CD4-positive, alpha-beta T cell treated with Interleukin-2 at 100 ng/mL for 4 hours (primary cell): ENCODE results near the gene PSORS1C1.
A peak's percentile ranks its signal among the peaks of the same experiment; 100 is the strongest.
"Not testable (repeated sequence)": the region's sequence is repeated elsewhere in the genome, so short reads cannot be mapped to it uniquely, and the experiment has no call there.

Source experiments
- DNase-seq: peaks from one replicate; pipeline ENCODE4 v3.0.0-alpha.2; 2020; ENCODE audit warnings: low spot score

PSORS1C1 gene

DNA sequence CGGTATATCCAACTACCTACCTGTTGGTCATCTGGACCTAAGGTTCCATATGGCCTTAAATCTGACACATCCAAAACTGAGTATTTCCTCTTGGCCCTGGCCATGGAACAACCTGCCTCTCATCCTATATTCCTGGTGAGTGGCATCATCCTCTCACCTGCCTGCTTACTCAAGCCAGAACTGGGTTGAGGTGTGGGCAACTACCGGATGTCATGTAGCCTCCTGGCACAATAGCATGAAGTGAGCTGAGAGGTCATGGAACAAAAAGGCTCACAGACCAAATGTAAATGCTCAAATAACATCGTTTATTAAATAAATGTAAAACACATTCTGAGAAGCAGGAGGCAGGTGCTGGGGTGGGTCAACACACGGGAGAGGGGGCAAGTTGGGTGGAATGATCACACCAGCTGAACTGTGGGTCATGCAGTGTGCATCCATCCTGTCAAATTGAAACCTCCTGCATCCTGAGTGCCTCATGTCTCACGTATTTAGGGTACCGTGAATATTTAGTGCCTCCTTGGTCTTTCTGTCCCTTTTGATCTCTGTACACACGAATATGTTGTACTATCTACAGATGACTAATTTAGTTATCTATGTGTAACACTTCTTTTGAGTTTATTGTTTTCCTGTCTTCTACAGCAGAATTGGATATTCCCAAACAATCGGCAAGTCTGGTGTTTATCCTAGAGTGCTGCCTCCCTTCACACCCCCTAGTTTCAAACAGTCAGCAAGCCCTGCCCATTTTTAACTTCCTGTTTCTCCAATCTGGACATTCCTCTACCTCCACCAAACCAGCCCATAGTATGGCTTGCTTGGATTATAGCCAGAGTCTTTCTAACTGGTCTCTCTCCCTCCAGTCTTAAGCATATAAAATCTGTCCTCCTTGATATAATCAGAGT is 63.8 kb downstream of the PSORS1C1 start:
- DNase-seq = no peak

DNA sequence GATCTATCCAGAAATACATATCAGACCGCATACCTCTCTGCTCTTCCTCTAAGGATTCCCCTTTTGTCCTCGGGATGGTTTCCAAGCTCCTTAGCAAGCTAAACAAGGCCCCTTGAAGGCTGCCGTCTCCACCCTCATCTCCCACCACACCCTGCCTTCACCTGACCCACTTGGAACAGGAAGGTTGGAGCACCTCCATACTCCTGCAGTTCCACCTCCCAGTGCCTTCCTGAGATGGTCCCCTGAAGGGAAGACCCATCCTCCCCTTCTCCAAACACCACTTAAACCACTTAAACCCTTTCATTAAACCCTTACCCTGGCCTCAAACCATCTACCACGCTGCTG is 64.4 kb downstream of the PSORS1C1 start:
- no peak for DNase-seq

DNA sequence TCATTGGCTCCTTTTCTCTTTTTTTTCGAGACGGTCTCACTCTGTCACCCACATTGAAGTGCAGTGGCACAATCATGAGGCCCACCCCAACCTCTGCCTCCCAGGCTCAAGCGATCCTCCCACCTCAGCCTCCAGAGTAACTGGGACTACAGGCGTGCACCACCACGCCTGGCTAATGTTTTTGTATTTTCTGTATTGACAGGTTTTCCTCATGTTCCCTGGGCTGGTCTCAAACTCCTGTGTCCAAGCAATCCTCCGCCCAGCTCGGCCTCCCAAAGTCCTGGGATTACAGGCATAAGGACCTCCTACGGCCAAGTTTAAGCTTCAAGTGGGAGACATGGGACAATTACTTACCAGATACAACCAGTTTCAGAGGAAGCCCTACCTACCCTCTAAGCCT is 65.3 kb downstream of the PSORS1C1 start:
- no peak for DNase-seq

DNA sequence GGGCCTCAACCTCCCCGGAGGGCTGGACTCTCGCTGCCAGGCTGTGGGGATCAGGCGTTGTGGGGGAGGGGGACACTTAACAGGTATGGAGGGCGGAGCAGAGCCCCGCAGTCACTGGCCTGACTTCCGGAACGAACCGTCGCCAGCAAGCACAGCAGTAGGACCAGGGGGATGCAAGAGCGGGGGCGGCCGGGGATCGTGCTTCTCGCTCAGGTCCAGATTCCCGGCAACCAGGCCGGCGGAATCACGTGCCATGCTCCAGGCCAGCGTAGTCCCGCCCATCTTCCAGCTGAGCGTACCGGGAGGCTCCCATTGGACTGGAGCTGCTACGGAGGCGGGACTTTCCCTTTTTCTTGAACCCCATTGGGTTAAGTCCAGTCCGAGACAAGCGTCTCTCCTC is 65.9 kb downstream of the PSORS1C1 start:
- peak; percentile 76 for DNase-seq

DNA sequence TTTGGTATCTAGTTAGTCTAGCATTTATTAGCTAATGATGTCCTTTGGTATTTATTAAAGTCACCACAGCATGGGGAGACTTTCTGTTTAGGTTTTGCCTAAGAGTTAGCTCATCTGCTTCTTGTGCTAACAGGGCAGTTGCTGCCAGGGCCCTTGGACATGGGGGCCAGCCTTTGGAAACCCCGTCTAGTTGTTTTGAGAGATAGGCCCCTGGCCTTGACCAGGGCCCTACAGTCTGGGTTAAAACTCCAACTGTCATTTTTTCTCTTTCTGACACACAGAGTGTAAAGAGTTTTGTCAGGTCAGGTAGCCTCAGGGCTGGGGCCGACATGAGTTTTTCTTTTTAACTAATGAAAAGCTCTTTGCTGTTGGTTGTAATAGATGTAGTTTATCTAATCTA is 68.7 kb downstream of the PSORS1C1 start:
- not testable (repeated sequence) for DNase-seq

DNA sequence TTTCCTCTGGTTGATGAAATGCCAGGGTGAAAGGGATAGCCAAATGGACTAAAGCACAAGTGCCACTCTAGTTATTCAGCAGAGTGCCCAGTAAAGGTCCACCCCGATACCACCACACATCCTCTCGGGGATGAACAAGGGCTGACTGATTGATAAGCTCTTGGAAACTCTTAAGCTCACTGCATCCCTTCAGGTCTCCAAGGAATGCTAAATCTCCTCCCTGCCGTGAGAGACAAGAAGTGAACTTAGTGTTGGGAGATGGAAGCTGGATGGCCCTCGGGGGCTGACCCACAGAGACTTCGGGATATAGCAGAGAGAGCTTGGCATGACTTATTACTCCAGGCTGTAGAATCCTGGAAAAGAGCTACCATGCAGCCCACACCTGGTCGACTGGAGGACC is 69.3 kb downstream of the PSORS1C1 start:
- DNase-seq = not testable (repeated sequence)

DNA sequence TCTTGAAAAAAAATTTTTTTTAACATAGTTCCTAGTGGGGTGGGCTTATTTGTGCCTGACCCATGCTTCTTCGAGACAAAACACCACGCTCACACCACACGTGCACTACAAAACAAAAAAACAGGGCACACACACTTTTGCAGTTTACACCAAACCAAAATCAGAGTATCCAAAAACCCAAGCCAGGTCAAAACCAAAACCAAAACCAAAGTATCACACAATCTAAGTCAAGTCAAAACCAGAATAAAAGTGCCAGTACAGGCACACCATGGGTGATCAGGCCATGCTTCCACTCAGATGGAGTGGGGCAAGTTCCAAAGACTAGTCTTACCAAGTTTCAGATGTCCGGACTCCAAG is 71.1 kb downstream of the PSORS1C1 start:
- not testable (repeated sequence) for DNase-seq

DNA sequence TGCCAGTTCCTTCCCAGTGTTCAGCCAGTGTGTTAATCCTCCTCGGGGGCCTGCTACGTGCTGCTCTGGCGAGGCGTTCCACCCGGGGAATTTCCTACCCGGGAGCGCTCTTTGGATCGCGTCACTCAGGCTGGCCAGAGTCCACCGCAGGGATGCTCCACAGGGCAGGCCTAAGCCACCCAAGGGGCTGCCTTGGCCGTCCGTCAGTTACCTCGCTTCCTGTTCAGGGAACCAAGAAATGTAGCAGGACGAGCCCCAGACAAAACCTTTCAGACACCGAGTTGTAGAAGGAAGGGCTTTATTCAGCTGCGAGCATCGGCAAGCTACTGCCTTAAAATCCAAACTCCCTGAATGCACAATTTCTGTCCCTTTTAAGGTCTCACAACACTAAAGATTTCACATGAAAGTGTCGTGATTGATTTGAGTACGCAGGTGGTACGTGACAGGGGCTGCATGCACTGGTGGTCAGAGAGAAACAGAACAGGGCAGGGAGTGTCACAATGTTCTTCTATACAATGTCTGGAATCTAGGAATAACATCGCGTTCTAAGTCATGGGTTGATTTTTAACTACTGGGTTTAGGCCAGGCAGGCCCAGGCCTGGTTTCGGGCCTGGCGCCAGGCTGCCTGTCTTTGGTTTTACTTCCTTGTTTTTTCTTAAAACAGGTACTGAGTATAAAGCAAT is 71.6 kb downstream of the PSORS1C1 start:
- DNase-seq = no peak

DNA sequence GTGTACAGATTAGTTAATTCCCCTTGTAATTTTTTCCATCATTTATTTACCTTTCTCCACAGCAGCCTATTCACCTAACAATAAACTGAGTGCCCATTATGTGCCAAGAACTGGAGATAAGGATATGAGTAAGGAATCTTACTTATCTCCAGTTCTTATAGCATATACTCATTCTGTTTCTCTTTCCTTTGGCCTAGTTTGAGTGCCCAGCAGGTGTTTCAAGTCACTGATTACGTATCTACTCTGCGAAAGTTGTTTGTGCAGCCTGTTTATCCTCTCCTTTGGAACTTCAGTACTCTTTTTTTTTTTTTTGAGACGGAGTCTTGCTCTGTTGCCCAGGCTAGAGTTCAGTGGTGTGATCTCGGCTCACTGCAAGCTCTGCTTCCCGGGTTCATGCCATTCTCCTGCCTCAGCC is 73.2 kb downstream of the PSORS1C1 start:
- DNase-seq = no peak

DNA sequence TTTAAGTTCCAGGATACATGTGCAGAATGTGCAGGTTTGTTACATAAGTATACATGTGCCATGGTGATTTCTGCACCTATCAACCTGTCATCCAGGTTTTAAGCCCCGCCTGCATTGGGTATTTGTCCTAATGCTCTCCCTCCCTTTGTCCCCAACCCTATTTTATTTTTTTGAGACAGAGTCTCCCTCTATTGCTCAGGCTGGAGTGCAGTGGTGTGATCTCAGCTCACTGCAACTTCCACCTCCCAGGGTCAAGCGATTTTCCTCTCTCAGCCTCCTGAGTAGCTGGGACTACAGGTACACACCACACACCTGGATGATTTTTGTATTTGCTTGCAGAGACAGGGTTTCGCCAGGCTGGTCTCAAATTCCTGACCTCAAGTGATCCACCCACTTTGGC is 74.6 kb downstream of the PSORS1C1 start:
- not testable (repeated sequence) for DNase-seq
